CD4-positive, alpha-beta T cell treated with Interleukin-6 at 100 ng/mL for 8 hours (primary cell): ENCODE data around the gene OR6M1.

Experiments used
- DNase-seq: peaks from one replicate; pipeline ENCODE4 v3.0.0-alpha.2; 2020; ENCODE audit warnings: mixed read lengths, low spot score

OR6M1 gene

DNA sequence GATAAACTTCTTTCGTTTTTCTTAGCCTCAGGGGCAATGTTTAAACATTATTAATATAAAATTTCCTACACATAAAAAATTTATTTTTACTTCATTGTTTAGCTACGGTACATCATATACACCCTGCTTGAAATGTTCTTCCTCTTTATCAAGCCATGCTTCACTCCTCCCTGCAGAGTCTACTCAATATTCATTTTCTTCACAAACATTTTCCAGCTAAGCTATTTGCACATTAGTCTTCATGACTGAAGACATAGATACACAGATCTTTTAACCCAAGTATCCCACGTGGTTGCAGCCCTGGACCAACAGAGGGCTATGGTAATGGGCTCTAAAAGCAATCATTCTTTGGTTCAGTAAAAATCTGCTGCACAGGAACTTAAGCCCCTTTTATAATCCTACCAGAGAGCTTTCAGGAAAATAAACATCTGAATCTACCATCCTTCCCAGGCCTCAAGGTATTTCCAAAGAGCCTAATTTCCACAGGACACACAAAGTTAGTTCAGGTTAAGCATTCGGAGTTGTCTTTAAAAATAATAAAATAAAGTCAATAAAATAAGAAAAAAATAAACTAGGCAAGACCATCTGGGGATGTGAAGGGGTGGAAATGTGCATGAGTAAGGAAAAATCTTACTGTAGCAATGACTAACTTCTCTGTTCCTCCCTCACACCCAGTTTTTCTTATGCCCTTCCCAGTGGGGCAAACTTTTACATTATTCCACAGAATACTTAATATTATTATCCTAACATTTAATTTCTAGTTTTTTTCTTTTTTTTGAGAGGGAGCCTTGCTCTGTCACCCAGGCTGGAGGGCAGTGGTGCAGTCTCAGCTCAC lies 30.2 kb downstream of the OR6M1 start:
- DNase-seq = no peak

DNA sequence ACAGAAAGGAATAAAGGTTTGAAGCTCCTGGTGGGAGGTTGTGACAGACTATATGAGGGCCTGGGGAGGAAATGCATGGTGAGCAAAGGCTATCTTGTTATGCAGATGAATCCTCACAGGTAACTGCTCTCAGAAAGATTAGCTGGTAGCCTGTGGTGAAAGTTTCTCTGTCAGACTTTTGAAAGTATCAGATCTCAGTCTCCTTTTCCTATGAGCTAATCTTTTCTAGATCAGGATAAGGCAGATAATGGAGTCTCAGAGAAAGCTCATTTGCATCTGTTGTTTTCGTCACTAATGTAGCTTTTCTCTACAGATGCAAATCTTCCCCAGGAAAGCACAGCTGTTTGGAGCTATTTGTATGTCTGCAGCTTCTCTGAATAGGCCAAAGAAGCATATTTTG lies 30.9 kb downstream of the OR6M1 start:
- DNase-seq = no peak

DNA sequence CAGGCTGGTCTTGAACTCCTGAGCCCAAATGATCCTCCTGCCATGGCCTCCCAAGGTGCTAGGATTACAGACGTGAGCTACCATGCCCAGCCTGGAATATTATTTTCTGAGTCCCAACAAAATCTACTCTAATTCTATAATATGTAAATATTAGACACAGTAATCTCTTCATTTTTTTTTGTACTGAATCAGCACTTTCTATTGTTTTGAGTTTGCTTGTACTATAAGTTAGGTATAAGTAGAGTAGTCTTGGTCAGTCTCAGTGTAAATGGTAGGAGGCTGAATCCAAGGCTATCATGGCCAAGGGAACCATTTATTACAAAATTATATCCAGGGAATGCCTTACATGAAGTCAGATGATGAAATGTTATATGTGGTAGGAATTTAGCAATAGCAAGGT lies 32.2 kb downstream of the OR6M1 start:
- no peak for DNase-seq

DNA sequence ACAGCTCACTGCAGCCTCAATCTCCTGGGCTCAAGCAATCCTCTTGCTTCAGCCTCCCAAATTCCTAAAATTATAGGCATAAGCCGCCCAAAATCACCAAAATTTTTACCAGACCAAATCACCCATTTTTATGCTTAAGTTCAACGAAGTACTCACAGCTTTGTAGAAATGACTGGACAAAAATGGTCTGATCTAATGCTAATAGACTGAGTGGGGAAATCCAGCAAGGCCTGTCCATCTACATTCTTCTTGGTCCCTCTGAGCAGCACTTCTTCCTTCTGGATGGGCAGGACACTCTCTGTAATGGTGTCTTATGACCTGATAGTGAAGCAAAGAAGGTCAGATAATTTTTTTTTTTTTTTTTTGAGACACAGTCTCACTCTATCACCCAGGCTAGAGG lies 33.1 kb downstream of the OR6M1 start:
- no peak for DNase-seq

DNA sequence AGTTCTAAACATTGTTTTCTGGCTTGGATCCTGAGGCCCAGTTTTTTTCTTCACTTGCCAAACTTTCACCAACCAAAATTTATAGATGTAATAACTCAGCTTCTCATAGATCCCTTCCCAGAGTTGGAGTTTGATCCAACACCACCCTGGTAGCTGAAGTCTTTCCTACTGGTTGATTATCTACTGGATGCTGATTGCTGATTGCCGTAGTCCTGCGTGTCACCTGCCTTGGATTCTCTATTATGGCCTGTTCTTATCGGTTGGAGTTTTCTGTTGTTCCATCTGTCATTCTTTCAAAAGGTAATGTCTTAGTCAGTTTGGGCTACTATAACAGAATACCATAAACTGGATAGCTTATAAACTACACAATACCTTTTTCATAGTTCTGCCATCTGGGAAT lies 34.5 kb downstream of the OR6M1 start:
- no peak for DNase-seq

DNA sequence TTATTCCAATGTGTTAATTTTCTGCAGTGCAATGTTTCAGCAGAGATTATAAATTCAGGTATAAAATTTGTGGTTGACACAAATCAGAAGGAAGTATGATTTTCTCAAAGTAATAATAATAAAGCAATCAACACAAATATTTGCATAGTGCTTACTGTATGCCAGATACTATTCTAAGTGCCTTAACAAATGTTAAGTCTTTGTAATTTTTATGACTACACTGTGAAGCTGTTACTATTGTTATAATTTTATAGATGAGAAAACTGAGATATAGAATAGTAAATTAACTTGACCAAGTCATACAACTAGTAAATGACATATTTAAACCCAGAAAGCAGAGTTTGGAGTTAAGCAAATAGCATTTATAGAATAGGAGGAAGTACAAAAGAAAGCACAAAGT lies 35.4 kb downstream of the OR6M1 start:
- no peak for DNase-seq

DNA sequence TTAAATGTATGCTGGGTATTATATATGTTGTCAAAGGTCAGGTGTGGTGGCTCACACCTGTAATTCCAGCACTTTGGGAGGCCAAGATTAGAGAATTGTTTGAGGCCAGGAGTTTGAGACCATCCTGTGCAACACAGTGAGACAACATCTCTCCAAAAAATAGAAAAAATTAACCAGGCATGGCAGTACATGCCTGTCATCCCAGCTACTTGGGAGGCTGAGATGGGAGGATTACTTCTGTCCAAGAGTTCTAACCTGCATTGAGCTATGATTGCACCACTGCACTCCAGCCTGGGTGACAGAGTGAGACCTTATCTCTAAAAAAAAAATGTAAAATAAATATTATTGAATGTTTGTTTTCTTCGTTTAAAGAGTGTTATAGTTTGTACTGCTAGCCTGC lies 40.5 kb downstream of the OR6M1 start:
- DNase-seq = no peak

DNA sequence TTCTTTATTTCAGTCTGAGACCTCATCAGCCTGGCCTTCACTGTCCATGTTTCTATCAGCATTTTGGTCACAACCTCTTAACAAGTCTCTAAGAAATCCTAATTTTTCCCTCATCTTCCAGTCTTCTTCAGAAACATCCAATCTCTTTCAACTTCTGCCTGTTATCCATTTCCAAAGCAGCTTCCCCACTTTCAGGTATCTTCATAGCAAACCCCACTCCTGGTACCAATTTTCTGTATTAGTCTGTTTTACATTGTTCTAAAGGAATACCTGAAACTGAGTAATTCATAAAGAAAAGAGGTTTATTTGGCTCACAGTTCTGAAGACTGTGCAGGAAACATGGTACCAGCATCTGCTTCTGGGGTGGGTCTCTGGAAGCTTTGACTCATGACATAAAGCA lies 43.7 kb downstream of the OR6M1 start:
- no peak for DNase-seq

DNA sequence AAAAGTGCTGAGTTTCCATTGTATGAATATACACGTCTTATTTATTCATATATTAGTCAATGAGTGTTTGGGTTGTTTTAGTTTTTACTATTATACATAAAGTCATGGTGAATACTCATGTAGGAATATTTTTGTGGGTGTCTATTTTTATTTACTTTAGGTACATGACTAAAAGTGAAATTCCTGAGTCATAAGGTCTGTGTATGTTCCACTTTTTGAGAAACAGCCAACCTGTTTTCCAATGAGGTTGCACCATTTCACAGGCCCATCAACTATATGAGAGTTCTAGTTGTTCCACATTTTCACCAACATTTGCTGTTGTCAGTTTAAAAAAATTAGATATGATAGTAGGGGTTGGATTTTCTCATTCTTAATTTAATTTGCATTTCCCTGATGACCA lies 45.3 kb downstream of the OR6M1 start:
- DNase-seq = no peak

DNA sequence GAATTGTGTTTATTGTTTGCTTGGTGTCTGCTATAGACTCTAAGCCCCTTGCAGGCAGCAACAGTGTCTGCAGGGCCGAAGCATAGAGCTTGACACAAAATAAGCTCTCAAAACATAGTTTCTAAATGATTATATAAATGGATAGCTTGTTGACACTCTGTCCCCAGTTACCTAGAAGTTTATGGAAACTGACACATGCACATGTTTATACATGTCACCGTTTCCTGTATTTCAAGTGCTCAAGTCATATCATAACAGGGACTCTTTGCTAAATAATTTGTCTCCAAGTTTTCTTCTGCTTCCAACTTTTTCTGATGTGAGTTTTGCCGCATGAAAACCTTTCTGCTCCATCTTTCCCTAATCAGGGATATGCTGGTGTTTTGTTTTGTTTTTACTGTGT lies 48.2 kb downstream of the OR6M1 start:
- no peak for DNase-seq

DNA sequence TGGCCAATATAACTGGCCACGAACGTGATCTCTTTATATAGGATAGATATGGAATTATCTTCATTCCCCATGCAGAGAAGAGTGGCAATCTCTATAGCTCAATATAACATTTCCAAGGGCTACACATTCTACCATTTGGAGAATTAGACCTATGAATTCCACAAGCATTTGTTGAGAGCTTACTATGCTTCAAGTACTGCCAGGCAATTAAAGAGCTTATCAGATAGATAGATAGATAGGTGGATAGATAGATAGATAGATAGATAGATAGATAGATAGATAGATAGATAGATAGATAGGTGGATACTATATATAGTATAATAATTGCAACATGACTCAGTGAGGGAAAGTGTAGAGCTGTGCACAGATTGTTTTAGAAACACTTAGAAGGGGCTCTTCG lies 50.3 kb downstream of the OR6M1 start:
- no peak for DNase-seq
